ENCODE measurements around the gene TAF1. TPM values are rescaled to one million over a fixed set of nuclear protein-coding genes. Genes with fewer than 3 reads are reported as not detected.

TAF1 gene
- total and polyA plus RNA-seq, 12 donors, result 7.5 to 48.9 (median 28.1) TPM

DNA sequence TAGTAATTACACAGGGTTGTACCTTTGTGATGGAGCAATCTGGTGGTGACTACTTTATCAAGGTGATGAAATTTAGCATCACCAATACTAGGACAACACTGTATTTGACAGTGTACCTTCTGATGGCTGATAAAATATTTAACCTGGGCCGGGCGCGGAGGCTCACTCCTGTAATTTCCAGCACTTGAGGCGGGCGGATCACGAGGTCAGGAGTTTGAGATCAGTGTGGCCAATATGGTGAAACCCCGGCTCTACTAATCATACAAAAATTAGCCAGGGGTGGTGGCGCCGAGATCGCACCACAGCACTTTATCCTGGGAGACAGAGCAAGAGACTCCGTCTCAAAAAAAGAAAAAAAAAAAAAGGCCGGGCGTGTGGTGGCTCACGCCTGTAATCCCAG is 1.9 kb upstream of the TAF1 start:
- intact Hi-C loops (cut with DNase I), result no loop called here
- Histone ChIP-seq H3K4me1 (replicated peaks in 1 of 2) (peaks cover 0 to 7% of the 10 kb centered on the region in 2 donors), H3K27me3 (no peaks in the 10 kb centered on the region), H3K27ac (no peak overlapping the region), H3K9me3 (replicated peaks in 1 of 3) (no peaks in the 10 kb centered on the region), H3K36me3 (replicated peaks in 1 of 2) (no peaks in the 10 kb centered on the region), H3K4me3 (no peak overlapping the region)
- WGBS, 4 donors, result 91 to 96% (median 96%) methylated on average over 13 to 14 of the region's 14 CpGs
- TF ChIP-seq CTCF (IDR thresholded peaks at IDR 0.05), result no peak
- no peak for TF ChIP-seq POLR2A (IDR thresholded peaks at IDR 0.05)
- peak in 1 of 7 donors; percentile 52 for DNase-seq

- TF ChIP-seq POLR2A (IDR thresholded peaks at IDR 0.05) (no peak), CTCF (IDR thresholded peaks at IDR 0.05) (peak in 1 of 6 experiments; percentile 28)
- Histone ChIP-seq H3K27ac (peak overlapping the region; percentile 45 to 91 (median 83)), H3K27me3 (no peaks in the 10 kb centered on the region), H3K4me1 (replicated peaks in 1 of 2) (peaks cover 0 to 7% of the 10 kb centered on the region in 2 donors), H3K36me3 (replicated peaks in 1 of 2) (peaks cover 0 to 6% of the 10 kb centered on the region in 2 donors), H3K4me3 (peak overlapping the region in 3 of 4 donors; percentile 16 to 60 (median 25)), H3K9me3 (replicated peaks in 1 of 3) (no peaks in the 10 kb centered on the region)
- intact Hi-C loops (cut with DNase I), result no loop called here
- peak in 1 of 7 donors; percentile 18 for DNase-seq
- WGBS, 4 donors, result 3 to 48% (median 25%) methylated on average over 6 to 16 of the region's 16 CpGs
Measured at GRCh38 chrX:71365356-71365874, 742 bp upstream of the TAF1 start.

- Histone ChIP-seq H3K36me3 (replicated peaks in 1 of 2) (peaks cover 0 to 18% of the 10 kb centered on the region in 2 donors), H3K4me3 (peak overlapping the region in 3 of 4 donors; percentile 43 to 62 (median 51)), H3K27ac (peak overlapping the region; percentile 39 to 91 (median 79)), H3K4me1 (replicated peaks in 1 of 2) (peaks cover 0 to 7% of the 10 kb centered on the region in 2 donors), H3K9me3 (replicated peaks in 1 of 3) (no peaks in the 10 kb centered on the region), H3K27me3 (no peaks in the 10 kb centered on the region)
- TF ChIP-seq CTCF (IDR thresholded peaks at IDR 0.05) (no peak), POLR2A (IDR thresholded peaks at IDR 0.05) (no peak)
- peak in 6 of 7 donors; percentile 13 to 56 (median 18) for DNase-seq
- intact Hi-C loops (cut with DNase I), result no loop called here
- WGBS, 4 donors, result 0 to 61% (median 17%) methylated on average over 6 to 36 of the region's 36 CpGs
Measured at GRCh38 chrX:71366674-71367256, 608 bp downstream of the TAF1 start.

- 0 to 73% (median 35%) methylated on average over 1 to 14 of the region's 14 CpGs for WGBS, 4 donors
- Histone ChIP-seq H3K4me1 (replicated peaks in 1 of 2) (peaks cover 0 to 7% of the 10 kb centered on the region in 2 donors), H3K36me3 (replicated peaks in 1 of 2) (peaks cover 0 to 21% of the 10 kb centered on the region in 2 donors), H3K27ac (peak overlapping the region in 3 of 5 donors; percentile 79 to 91 (median 89)), H3K4me3 (peak overlapping the region in 1 of 4 donors; percentile 62), H3K27me3 (no peaks in the 10 kb centered on the region), H3K9me3 (replicated peaks in 1 of 3) (no peaks in the 10 kb centered on the region)
- intact Hi-C loops (cut with DNase I), result no loop called here
- no peak for TF ChIP-seq CTCF (IDR thresholded peaks at IDR 0.05)
- TF ChIP-seq POLR2A (IDR thresholded peaks at IDR 0.05), result no peak
- DNase-seq, result peak in 3 of 7 donors; percentile 4 to 51 (median 26)
Measured at GRCh38 chrX:71367396-71367795, 1.2 kb downstream of the TAF1 start.
